GM12878 (cell line): ENCODE results near the gene SMIM21. TPM values are rescaled to one million over a fixed set of nuclear protein-coding genes. Genes with fewer than 3 reads are reported as not detected.

Experiments
- ATAC-seq: fragments of 200-7000 bp; cut with Tn5 transposase; 3 replicates; pipeline ENCODE4 v1.9.1; 2020; ENCODE audit warnings: mild to moderate bottlenecking, moderate library complexity
- BruUV-seq: library from RNA; stranded (reverse); fragments of 400-500 nt; replicated peaks from 2 replicates; lab custom pipeline; 2021; lab: Mats Ljungman, UMichigan
- CTCF ChIA-PET: fragments of 300-600 bp; sonication (Branson Sonifier 250); formaldehyde crosslinking; extraction: SDS; loops from one replicate; lab custom pipeline; 2021; ENCODE audit warnings: inconsistent platforms; lab: Yijun Ruan, JAX
- POLR2A ChIA-PET: fragments of 350-600 bp; formaldehyde crosslinking; extraction: SDS; loops from one replicate; lab custom pipeline; 2021; ENCODE audit warnings: inconsistent platforms; lab: Charles Lee
- RAD21 ChIA-PET: fragments of 300-600 bp; sonication (Branson Sonifier 250); formaldehyde crosslinking; loops from one replicate; lab custom pipeline; 2023; ENCODE audit warnings: antibody characterized with exemption; ENCODE audit not compliant: unreplicated experiment; lab: Charles Lee
- SMC1A ChIA-PET: fragments of 300-600 bp; sonication (Branson Sonifier 250); formaldehyde crosslinking; loops from one replicate; lab custom pipeline; 2023; ENCODE audit not compliant: unreplicated experiment, uncharacterized antibody; lab: Charles Lee
- DNase-seq: peaks from one replicate; pipeline ENCODE4 v3.0.0-alpha.2; 2011; ENCODE audit warnings: low read depth, low spot score
- FAIRE-seq: peaks from 3 replicates; lab custom pipeline; 2011; peaks lifted over from hg19 to GRCh38; lab: Jason Lieb, UNC
- H2AFZ ChIP-seq: 2 replicates; pipeline ENCODE4 v1.6.0; 2011; ENCODE audit warnings: low read depth, low read length, control low read depth; ENCODE audit not compliant: control insufficient read depth
- H3K27ac ChIP-seq: 2 replicates; pipeline ENCODE4 v1.5.1; 2011; ENCODE audit warnings: control low read depth; ENCODE audit not compliant: control insufficient read depth, insufficient read depth
- H3K27me3 ChIP-seq, 2 experiments: replicated peaks in 1 of 2; 2 replicates each; pipeline versions ENCODE4 v1.6.0 to v1.6.1; 2011; ENCODE audit warnings: low read length in 1 of 2; ENCODE audit not compliant: control insufficient read depth in 2 of 2, insufficient read depth in 2 of 2
- H3K36me3 ChIP-seq, 2 experiments: 2 replicates each; pipeline ENCODE4 v1.5.1; 2011; ENCODE audit warnings: low read length in 1 of 2; ENCODE audit not compliant: control insufficient read depth in 2 of 2, insufficient read depth in 2 of 2
- H3K4me1 ChIP-seq: 2 replicates; pipeline ENCODE4 v1.6.1; 2011; ENCODE audit warnings: mild to moderate bottlenecking, low read length, moderate library complexity, mixed read lengths; ENCODE audit not compliant: control insufficient read depth, insufficient read depth
- H3K4me2 ChIP-seq: 2 replicates; pipeline ENCODE4 v1.6.0; 2011; ENCODE audit warnings: control low read depth; ENCODE audit not compliant: control insufficient read depth, insufficient read depth
- H3K4me3 ChIP-seq: fragments of 200-600 bp; sonication (generic); 2 replicates; pipeline ENCODE4 v1.5.1; 2016
- H3K79me2 ChIP-seq: 2 replicates; pipeline ENCODE4 v1.6.0; 2011; ENCODE audit warnings: low read length; ENCODE audit not compliant: control insufficient read depth, insufficient read depth
- H3K9ac ChIP-seq: 2 replicates; pipeline ENCODE4 v1.8.0; 2011; ENCODE audit warnings: low read length, control low read depth, mixed read lengths; ENCODE audit not compliant: control insufficient read depth, insufficient read depth
- H3K9me3 ChIP-seq: replicated peaks from 3 replicates; pipeline ENCODE4 v1.5.1; 2011; ENCODE audit warnings: mild to moderate bottlenecking, low read length; ENCODE audit not compliant: control insufficient read depth, insufficient read depth
- H4K20me1 ChIP-seq: 2 replicates; pipeline ENCODE4 v1.6.0; 2011; ENCODE audit not compliant: control insufficient read depth, insufficient read depth
- ATF7 ChIP-seq: fragments of 450-650 bp; IDR thresholded peaks from 2 replicates; pipeline ENCODE4 v1.6.1; 2016; ENCODE audit warnings: low read depth, mild to moderate bottlenecking
- BHLHE40 ChIP-seq, 2 experiments: fragments of 450-650 bp in 1 of 2; IDR thresholded peaks; 2 replicates each; pipeline ENCODE4 v1.6.1; 2011 to 2017; ENCODE audit warnings: low read depth in 2 of 2, borderline replicate concordance in 1 of 2, improper control_type of control experiment in 1 of 2, low read length in 1 of 2, mild to moderate bottlenecking in 1 of 2
- CUX1 ChIP-seq: IDR thresholded peaks from 2 replicates; pipeline ENCODE4 v1.6.1; 2012; ENCODE audit warnings: improper control_type of control experiment, low read depth, low read length; ENCODE audit not compliant: insufficient replicate concordance
- EED ChIP-seq: sonication (generic); IDR thresholded peaks from 2 replicates; pipeline ENCODE4 v1.6.1; 2016; ENCODE audit warnings: antibody characterized with exemption, low read depth
- ELK1 ChIP-seq: IDR thresholded peaks from 2 replicates; pipeline ENCODE4 v1.6.1; 2012; ENCODE audit warnings: low read depth, low read length, improper control_type of control experiment
- EZH2 ChIP-seq: IDR thresholded peaks from 2 replicates; pipeline ENCODE4 v1.6.1; 2012; ENCODE audit warnings: low read depth, mild to moderate bottlenecking, control low read depth, inconsistent platforms, low read length, borderline replicate concordance; ENCODE audit not compliant: control insufficient read depth
- GABPA ChIP-seq: IDR thresholded peaks from 2 replicates; pipeline ENCODE4 v1.6.1; 2014; ENCODE audit warnings: antibody characterized with exemption, low read depth, mild to moderate bottlenecking, inconsistent platforms
- GATAD2B ChIP-seq: fragments of 450-650 bp; conservative IDR thresholded peaks from 2 replicates; pipeline ENCODE4 v1.6.1; 2017; ENCODE audit warnings: low read depth, mild to moderate bottlenecking, moderate library complexity
- NBN ChIP-seq: fragments of 450-650 bp; IDR thresholded peaks from 2 replicates; pipeline ENCODE4 v1.6.1; 2016
- NFYA ChIP-seq: IDR thresholded peaks from 2 replicates; pipeline ENCODE4 v1.6.1; 2011; ENCODE audit warnings: low read depth, mild to moderate bottlenecking, low read length, improper control_type of control experiment, borderline replicate concordance
- POLR2AphosphoS2 ChIP-seq: IDR thresholded peaks from 2 replicates; pipeline ENCODE4 v1.6.1; 2011; ENCODE audit warnings: low read depth, mild to moderate bottlenecking, low read length, improper control_type of control experiment, moderate library complexity
- RAD21 ChIP-seq: IDR thresholded peaks from 2 replicates; pipeline ENCODE4 v1.6.1; 2011; ENCODE audit warnings: mild to moderate bottlenecking, low read depth, low read length, moderate library complexity; ENCODE audit not compliant: insufficient read depth
- RUNX3 ChIP-seq: IDR thresholded peaks from 2 replicates; pipeline ENCODE4 v1.6.1; 2012; ENCODE audit warnings: low read length, inconsistent platforms
- SRF ChIP-seq, 2 experiments: IDR thresholded peaks; 2 replicates each; pipeline ENCODE4 v1.6.1; 2011; ENCODE audit warnings: low read depth in 2 of 2, low read length in 2 of 2, mild to moderate bottlenecking in 1 of 2, moderate library complexity in 1 of 2
- STAT1 ChIP-seq: fragments of 450-650 bp; conservative IDR thresholded peaks from 2 replicates; pipeline ENCODE4 v1.6.1; 2014; ENCODE audit warnings: antibody characterized with exemption, mild to moderate bottlenecking
- TBL1XR1 ChIP-seq: IDR thresholded peaks from 2 replicates; pipeline ENCODE4 v1.6.1; 2012; ENCODE audit warnings: low read depth, low read length, improper control_type of control experiment
- TCF12 ChIP-seq: IDR thresholded peaks from 2 replicates; pipeline ENCODE4 v1.6.1; 2011; ENCODE audit warnings: low read depth, mild to moderate bottlenecking, low read length
- USF1 ChIP-seq: IDR thresholded peaks from 2 replicates; pipeline ENCODE4 v1.6.1; 2011; ENCODE audit warnings: borderline replicate concordance, low read depth, mild to moderate bottlenecking, moderate library complexity, mixed read lengths, low read length; ENCODE audit not compliant: insufficient read depth; ENCODE audit errors: extremely low read length
- ZNF622 ChIP-seq: fragments of 450-650 bp; IDR thresholded peaks from 2 replicates; pipeline ENCODE4 v1.6.1; 2017; ENCODE audit warnings: mild to moderate bottlenecking, inconsistent platforms
- WGBS: methylation state at CpG from one replicate; pipeline ENCODE4 v1.1.6; 2016; ENCODE audit warnings: low lambda C conversion rate; ENCODE audit not compliant: insufficient replicate concordance, insufficient coverage; ENCODE audit errors: missing lambda C conversion rate; 5-methylcytosine and 5-hydroxymethylcytosine counted together
- in situ Hi-C: fragments of 300-500 bp; cut with MboI; formaldehyde crosslinking; loops from 9 replicates; pipeline ENCODE4 v1.14.3; 2018; ENCODE audit warnings: mixed read lengths
- intact Hi-C: fragments of 100-400 bp; cut with micrococcal nuclease; formaldehyde crosslinking; loops from one replicate; pipeline ENCODE4 v1.14.2; 2022; ENCODE audit not compliant: unreplicated experiment
- polyA plus RNA-seq, 11 experiments: library from polyadenylated mRNA; depleted of rRNA in 4 of 11; unstranded in 6 of 11; stranded (reverse) in 5 of 11; fragments of >200 nt; fragmentation: Nextera tagmentation in 4 of 11; fragmentation: Illumina TruSeq in 1 of 11; extraction: Ambion mirVana in 4 of 11; extraction: Trizol in 1 of 11; gene quantifications; 1 replicate in 1 of 11; 2 replicates in 10 of 11; pipeline versions ENCODE4 v1.2.1 to v1.2.3, GENCODE V29; 2011 to 2016; ENCODE audit warnings: inconsistent platforms in 2 of 11, missing spikeins in 2 of 11, low read depth in 1 of 11
- total RNA-seq, 4 experiments: library from RNA; depleted of rRNA in 3 of 4; stranded (reverse); fragments of >200 nt in 3 of 4; fragmentation: Illumina TruSeq in 1 of 4; extraction: Trizol in 1 of 4; gene quantifications; 2 replicates each; pipeline versions ENCODE4 v1.2.1 to v1.2.3, GENCODE V29; 2013 to 2021

The SMIM21 gene
- total and polyA plus RNA-seq, 10 of the 15 experiments (the other 5 are each of a cell fraction or from before 2014, with no cell fraction given), result not detected

GRCh38 chr18:75441896-75442295 lies 14.4 kb upstream of the SMIM21 start:
- no peak overlapping the region for H3K9ac ChIP-seq
- ChIA-PET CTCF (no interaction called here), POLR2A (no interaction called here), SMC1A (interaction anchor here (1.7 kb wide), 1 partner anchor 178 kb away, joined by 3 read pairs; no protein-coding TSS in a partner anchor), RAD21 (no interaction called here)
- no peaks in the 10 kb centered on the region for H3K36me3 ChIP-seq
- no peaks in the 10 kb centered on the region for H3K27me3 ChIP-seq
- H3K79me2 ChIP-seq, result no peaks in the 10 kb centered on the region
- in situ Hi-C loops, result no loop called here
- FAIRE-seq, result no peak
- 12% methylated on average over 5 of the region's 5 CpGs for WGBS
- H4K20me1 ChIP-seq, result no peaks in the 10 kb centered on the region
- DNase-seq, result no peak
- no peak for ATAC-seq
- H3K4me2 ChIP-seq, result no peak overlapping the region
- intact Hi-C loops, result no loop called here
- H3K9me3 ChIP-seq, result no peaks in the 10 kb centered on the region
- TF ChIP-seq USF1, result no peak
- TF ChIP-seq ELK1, result no peak
- no peak for TF ChIP-seq NFYA
- no peak for TF ChIP-seq RUNX3
- no peak for TF ChIP-seq SRF (IDR thresholded peaks at IDR 0.05; ENCODE audit: low read depth in 2 of 2, low read length in 2 of 2)
- TF ChIP-seq NBN, result no peak
- TF ChIP-seq RAD21, result no peak
- no peak for TF ChIP-seq EZH2
- TF ChIP-seq STAT1, result no peak
- no peak for TF ChIP-seq GABPA
- no peak for TF ChIP-seq CUX1
- TF ChIP-seq ATF7, result no peak
- TF ChIP-seq GATAD2B, result no peak
- no peak for TF ChIP-seq EED
- TF ChIP-seq TCF12, result no peak
- no peak for TF ChIP-seq POLR2AphosphoS2
- TF ChIP-seq ZNF622, result no peak
- TF ChIP-seq TBL1XR1, result no peak
- no peak for TF ChIP-seq BHLHE40 (IDR thresholded peaks at IDR 0.05; ENCODE audit: borderline replicate concordance in 1 of 2, low read depth in 2 of 2, low read length in 1 of 2)
- no peaks in the 10 kb centered on the region for H3K4me1 ChIP-seq
- H2AFZ ChIP-seq, result no peak overlapping the region
- H3K4me3 ChIP-seq, result no peak overlapping the region
- BruUV-seq, result no TSS peak
- no peak overlapping the region for H3K27ac ChIP-seq
